ENCODE data around the gene PARG.
"Not testable (repeated sequence)": the region's sequence is repeated elsewhere in the genome, so short reads cannot be mapped to it uniquely, and the experiment has no call there.

DNA sequence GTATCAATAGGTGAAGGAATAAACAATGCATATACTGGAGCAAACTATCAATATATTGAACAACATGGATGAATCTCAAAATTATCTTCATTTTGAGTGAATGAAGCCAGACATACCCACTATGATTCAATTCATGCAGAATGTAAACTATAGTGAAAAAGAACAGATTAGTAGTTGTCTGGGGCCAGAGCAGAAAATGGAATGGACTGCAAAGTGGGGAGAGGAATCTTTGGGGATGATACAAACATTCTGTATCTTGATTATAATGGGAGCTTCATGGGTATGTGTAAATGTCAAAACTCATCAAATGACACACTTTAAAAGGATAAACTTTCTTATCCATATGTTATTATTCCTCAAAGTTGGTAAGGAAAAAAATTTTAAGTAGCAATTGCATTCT lies 23.9 kb downstream of the PARG start:
- TF ChIP-seq, protein P1, sequence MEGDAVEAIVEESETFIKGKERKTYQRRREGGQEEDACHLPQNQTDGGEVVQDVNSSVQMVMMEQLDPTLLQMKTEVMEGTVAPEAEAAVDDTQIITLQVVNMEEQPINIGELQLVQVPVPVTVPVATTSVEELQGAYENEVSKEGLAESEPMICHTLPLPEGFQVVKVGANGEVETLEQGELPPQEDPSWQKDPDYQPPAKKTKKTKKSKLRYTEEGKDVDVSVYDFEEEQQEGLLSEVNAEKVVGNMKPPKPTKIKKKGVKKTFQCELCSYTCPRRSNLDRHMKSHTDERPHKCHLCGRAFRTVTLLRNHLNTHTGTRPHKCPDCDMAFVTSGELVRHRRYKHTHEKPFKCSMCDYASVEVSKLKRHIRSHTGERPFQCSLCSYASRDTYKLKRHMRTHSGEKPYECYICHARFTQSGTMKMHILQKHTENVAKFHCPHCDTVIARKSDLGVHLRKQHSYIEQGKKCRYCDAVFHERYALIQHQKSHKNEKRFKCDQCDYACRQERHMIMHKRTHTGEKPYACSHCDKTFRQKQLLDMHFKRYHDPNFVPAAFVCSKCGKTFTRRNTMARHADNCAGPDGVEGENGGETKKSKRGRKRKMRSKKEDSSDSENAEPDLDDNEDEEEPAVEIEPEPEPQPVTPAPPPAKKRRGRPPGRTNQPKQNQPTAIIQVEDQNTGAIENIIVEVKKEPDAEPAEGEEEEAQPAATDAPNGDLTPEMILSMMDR (IDR thresholded peaks at IDR 0.05), result not testable (repeated sequence)
- not testable (repeated sequence) for TF ChIP-seq EZH2, EZH2phosphoT487 (IDR thresholded peaks at IDR 0.05)

All from neural progenitor cell (in vitro differentiated cells).